Gastroesophageal sphincter (tissue), 3 donors: ENCODE measurements around the gene CEBPG.

ENCODE experiments used
- CTCF ChIP-seq, 4 experiments: fragments of 200-600 bp in 2 of 4; fragments of 450-650 bp in 2 of 4; sonication (generic) in 1 of 4; IDR thresholded peaks; one replicate each; pipeline ENCODE4 v1.5.1; 2017 to 2019; ENCODE audit warnings: antibody characterized with exemption in 4 of 4, mild to moderate bottlenecking in 2 of 4, moderate library complexity in 2 of 4
- POLR2A ChIP-seq, 2 donors: fragments of 450-650 bp; IDR thresholded peaks; one replicate each; pipeline ENCODE4 v1.6.1; 2017; ENCODE audit warnings: antibody characterized with exemption in 2 of 2, mild to moderate bottlenecking in 2 of 2, moderate library complexity in 1 of 2
- POLR2AphosphoS5 ChIP-seq: sonication (generic); formaldehyde crosslinking; IDR thresholded peaks from one replicate; pipeline ENCODE4 v1.6.1; 2017; ENCODE audit warnings: antibody characterized with exemption

DNA sequence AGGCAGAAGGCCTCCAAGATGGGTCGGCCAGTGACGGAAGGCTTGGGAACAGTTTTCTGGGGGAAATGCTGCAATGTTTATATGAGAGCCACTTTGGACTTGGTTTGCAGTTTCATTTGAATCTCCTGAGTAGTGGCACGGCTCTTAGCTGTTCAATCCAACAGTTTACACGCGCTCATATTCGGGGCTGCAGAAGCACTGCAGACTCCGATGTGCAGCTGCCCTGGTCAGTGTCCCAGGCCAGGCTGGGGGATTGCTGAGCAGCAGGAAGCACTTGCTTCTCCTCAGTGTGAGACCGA lies 31.7 kb downstream of the CEBPG start:
- TF ChIP-seq CTCF (IDR thresholded peaks at IDR 0.05) (no peak), POLR2AphosphoS5 (no peak), POLR2A (IDR thresholded peaks at IDR 0.05) (no peak)
